ENCODE measurements around the gene F2R.

Gene F2R

DNA sequence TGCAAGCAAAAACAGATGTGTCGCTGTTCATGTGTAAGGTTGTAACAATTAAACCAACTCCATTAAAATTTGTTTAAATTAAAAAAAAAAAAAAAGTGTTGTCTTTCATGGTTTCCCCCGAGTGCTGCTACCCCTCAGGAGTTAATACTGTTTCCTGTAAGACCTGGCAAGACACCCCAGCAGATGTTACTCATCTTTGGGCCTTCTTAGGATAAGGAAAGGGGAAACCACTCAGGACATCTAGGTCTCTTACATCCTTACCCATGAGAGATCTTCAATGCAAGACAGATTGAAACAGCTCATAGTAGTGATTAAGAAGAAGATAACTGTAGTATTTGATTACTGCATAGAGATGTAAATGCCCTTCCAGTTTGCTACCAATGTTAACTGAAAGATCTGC, 33.5 kb upstream of the F2R start:
- H3K36me3 ChIP-seq (replicated peaks) = no peaks in the 10 kb centered on the region
- no peak overlapping the region for H3K27ac ChIP-seq
- TF ChIP-seq, protein P1, sequence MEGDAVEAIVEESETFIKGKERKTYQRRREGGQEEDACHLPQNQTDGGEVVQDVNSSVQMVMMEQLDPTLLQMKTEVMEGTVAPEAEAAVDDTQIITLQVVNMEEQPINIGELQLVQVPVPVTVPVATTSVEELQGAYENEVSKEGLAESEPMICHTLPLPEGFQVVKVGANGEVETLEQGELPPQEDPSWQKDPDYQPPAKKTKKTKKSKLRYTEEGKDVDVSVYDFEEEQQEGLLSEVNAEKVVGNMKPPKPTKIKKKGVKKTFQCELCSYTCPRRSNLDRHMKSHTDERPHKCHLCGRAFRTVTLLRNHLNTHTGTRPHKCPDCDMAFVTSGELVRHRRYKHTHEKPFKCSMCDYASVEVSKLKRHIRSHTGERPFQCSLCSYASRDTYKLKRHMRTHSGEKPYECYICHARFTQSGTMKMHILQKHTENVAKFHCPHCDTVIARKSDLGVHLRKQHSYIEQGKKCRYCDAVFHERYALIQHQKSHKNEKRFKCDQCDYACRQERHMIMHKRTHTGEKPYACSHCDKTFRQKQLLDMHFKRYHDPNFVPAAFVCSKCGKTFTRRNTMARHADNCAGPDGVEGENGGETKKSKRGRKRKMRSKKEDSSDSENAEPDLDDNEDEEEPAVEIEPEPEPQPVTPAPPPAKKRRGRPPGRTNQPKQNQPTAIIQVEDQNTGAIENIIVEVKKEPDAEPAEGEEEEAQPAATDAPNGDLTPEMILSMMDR (IDR thresholded peaks at IDR 0.05; ENCODE audit: low read depth, low read length, missing control alignments) = no peak
- no peaks in the 10 kb centered on the region for H3K27me3 ChIP-seq (replicated peaks)
- no peak for DNase-seq
- no peak overlapping the region for H3K4me3 ChIP-seq (ENCODE audit: low read depth, low read length)
- in situ Hi-C loops (cut with HindIII; ENCODE audit: low pct_ligation_motif_present, low sequenced_read_pairs) = no loop called here

DNA sequence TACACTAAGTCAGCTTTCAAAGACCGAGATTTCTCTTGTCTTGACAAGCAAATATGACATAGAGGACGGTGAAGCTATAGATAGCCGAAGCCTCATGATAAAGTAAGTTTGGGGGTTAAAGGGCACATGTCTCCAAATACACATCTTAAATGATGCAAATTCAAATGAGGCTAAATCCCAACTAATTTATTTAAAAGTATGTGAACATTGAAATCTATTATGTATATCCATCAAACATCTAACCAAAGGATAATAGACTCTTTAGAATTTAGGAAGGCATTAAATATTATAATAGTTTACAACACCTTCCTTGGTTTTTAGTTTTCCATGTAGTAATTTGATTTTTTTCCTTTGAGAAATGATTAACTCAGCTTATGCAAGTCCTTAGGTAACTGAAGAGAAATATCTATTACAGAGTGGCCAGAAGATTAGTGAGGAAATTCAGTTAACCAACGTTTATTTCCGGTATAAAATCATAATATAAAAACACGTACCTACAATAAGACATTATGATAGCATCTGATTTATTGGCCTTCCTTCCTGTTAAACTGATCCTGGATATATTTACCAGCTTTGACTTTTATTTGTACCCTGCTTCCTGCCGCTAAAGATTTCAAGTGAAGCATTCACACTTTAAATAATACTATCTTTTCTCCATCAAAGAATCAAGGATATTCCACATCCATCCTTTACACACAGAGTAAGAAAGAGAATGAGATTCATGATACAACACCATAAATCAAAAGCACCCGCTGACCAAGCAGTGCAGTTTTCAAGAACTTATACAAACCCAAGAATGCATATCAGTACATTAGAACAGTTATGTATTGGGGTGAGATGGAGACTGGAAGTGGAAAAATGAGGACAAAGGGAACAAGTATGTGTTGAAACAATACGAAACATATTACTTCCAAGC, 31.9 kb upstream of the F2R start:
- Histone ChIP-seq H3K4me3 (ENCODE audit: low read depth, low read length) (no peak overlapping the region), H3K27ac (no peak overlapping the region), H3K36me3 (replicated peaks) (no peaks in the 10 kb centered on the region), H3K27me3 (replicated peaks) (no peaks in the 10 kb centered on the region)
- in situ Hi-C loops (cut with HindIII; ENCODE audit: low pct_ligation_motif_present, low sequenced_read_pairs) = no loop called here
- TF ChIP-seq, protein P1 (IDR thresholded peaks at IDR 0.05; ENCODE audit: low read depth, low read length, missing control alignments) = no peak
- no peak for DNase-seq

DNA sequence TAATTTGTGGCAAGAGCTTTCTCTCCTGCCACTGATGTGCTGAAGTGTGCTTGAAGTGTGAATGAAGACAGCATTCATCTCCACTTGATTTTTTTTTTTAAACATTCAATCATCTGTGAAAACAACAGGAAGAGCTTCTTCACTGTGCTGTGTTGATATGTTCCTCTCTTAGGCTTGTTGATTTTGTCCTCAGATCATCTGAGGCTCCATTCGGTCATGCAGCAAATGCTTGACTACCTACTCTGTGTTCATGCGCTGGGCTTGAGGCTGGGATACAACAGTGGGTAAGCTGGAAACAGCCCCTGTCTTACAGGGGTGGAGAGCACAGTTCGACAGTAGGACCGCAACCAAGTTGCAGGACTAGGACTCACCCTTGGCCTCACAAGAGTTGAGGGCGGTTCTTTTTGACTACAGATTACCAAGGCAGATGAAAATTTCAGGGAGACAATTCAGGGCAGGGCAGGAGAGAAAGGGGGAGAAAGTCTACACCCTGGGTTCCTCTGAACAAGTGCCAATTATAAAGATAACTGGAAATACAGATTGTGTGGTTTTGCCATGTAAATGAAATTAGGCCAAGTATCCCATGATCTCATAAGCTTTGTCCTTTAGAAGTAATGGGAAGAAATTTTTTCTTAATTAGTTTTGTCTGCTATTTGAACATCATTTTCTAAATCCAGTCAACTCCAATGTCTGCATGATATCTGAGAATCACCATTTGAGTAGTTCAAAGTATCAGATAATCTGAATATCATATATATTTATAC, 31.0 kb upstream of the F2R start:
- Histone ChIP-seq H3K4me3 (ENCODE audit: low read depth, low read length) (no peak overlapping the region), H3K36me3 (replicated peaks) (no peaks in the 10 kb centered on the region), H3K27ac (no peak overlapping the region), H3K27me3 (replicated peaks) (no peaks in the 10 kb centered on the region)
- TF ChIP-seq, protein P1 (IDR thresholded peaks at IDR 0.05; ENCODE audit: low read depth, low read length, missing control alignments) = no peak
- in situ Hi-C loops (cut with HindIII; ENCODE audit: low pct_ligation_motif_present, low sequenced_read_pairs) = no loop called here
- DNase-seq = no peak

DNA sequence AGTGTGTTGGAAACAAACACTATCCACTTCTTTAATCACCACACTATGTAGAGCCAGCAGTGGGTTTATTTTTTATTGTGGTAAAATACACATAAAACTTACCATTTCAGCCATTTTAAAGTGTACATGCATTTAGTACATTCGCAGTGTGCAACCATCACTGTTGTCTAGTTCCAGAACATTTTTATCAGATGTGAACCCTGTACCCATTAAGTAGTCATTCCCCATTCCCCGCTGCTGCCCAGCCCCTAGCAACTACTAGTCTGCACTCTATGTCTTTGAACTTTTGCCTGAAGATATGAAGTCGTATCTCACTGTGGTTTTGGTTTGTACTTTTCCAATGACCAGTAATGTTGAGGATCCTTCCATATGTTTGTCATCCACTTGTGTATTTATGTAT, 30.2 kb upstream of the F2R start:
- DNase-seq = no peak
- TF ChIP-seq, protein P1 (IDR thresholded peaks at IDR 0.05; ENCODE audit: low read depth, low read length, missing control alignments) = no peak

DNA sequence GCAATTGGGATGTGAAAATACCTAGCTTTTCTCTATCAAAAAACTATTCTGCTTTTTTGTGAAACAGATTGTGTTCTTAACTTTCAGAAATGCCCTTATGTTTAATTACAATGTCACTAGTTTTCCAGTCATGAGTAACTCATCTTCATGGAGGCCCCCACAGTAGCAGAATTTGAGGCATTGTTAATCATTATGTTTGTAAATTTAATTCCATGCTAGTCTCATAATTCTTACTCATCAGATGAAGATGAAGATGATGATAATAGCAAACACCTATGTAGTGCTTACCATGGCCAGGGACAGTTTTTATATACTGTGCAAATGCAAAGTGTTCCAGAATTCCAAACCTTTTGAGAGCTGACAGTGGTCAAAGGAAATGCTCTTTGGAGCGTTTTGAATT, 27.7 kb upstream of the F2R start:
- no peak overlapping the region for H3K27ac ChIP-seq
- no peak for DNase-seq
- H3K27me3 ChIP-seq (replicated peaks) = no peaks in the 10 kb centered on the region
- no peak overlapping the region for H3K4me3 ChIP-seq (ENCODE audit: low read depth, low read length)
- TF ChIP-seq, protein P1 (IDR thresholded peaks at IDR 0.05; ENCODE audit: low read depth, low read length, missing control alignments) = no peak
- in situ Hi-C loops (cut with HindIII; ENCODE audit: low pct_ligation_motif_present, low sequenced_read_pairs) = no loop called here
- H3K36me3 ChIP-seq (replicated peaks) = no peaks in the 10 kb centered on the region

More for the DNA sequence above, 30.2 kb upstream of the F2R start:
- no peak overlapping the region for H3K4me3 ChIP-seq (ENCODE audit: low read depth, low read length)
- in situ Hi-C loops (cut with HindIII; ENCODE audit: low pct_ligation_motif_present, low sequenced_read_pairs) = no loop called here
- H3K27me3 ChIP-seq (replicated peaks) = no peaks in the 10 kb centered on the region
- no peaks in the 10 kb centered on the region for H3K36me3 ChIP-seq (replicated peaks)
- H3K27ac ChIP-seq = no peak overlapping the region
